ENCODE measurements around the gene DDX5.

The DDX5 gene

GRCh38 chr17:64506201-64506575, at the start of gene DDX5:
Gene DDX5 (minus strand): TSS chr17:64506289. CDS start chr17:64506119, 170 bp downstream.
- H3K4me3 ChIP-seq (replicated peaks; ENCODE audit: low read depth, low read length) = peak within 1 kb of the TSS; percentile 98
- peak; percentile 91 for DNase-seq (ENCODE audit: extremely low read depth, low read depth)
- no peak for TF ChIP-seq CTCF (IDR thresholded peaks at IDR 0.05; ENCODE audit: low read depth, low read length, missing control alignments)

- no peak overlapping the region for H3K4me3 ChIP-seq (replicated peaks; ENCODE audit: low read depth, low read length)
- no peak for DNase-seq (ENCODE audit: extremely low read depth, low read depth)
- TF ChIP-seq CTCF (IDR thresholded peaks at IDR 0.05; ENCODE audit: low read depth, low read length, missing control alignments) = no peak
Observed at GRCh38 chr17:64555281-64555680, 49.2 kb upstream of the DDX5 start.

- DNase-seq (ENCODE audit: extremely low read depth, low read depth) = no peak
- H3K4me3 ChIP-seq (replicated peaks; ENCODE audit: low read depth, low read length) = no peak overlapping the region
- TF ChIP-seq CTCF (IDR thresholded peaks at IDR 0.05; ENCODE audit: low read depth, low read length, missing control alignments) = no peak
Observed at GRCh38 chr17:64554028-64554637, 48.0 kb upstream of the DDX5 start.

DNA sequence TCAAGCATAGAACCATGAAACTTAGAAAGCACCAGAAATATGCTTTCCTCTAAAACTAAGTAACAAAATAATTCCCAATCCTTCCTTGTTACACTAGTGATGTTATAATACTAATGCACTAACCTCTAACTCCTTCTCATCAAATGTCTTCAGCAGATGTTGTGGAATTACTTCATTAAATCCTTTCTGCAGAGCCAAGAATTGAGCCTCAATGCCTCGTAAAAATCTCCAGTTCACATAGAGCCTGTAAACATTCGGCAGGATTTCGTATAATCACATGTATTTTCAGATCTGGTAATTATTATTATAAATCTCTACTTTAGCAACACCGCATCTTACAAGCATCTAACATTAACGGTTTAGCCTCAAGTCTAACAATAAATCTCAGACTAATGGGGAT, 45.4 kb upstream of the DDX5 start:
- DNase-seq (ENCODE audit: extremely low read depth, low read depth) = no peak
- H3K4me3 ChIP-seq (replicated peaks; ENCODE audit: low read depth, low read length) = no peak overlapping the region
- TF ChIP-seq CTCF (IDR thresholded peaks at IDR 0.05; ENCODE audit: low read depth, low read length, missing control alignments) = no peak

GRCh38 chr17:64547319-64547718, 41.2 kb upstream of the DDX5 start:
- no peak for DNase-seq (ENCODE audit: extremely low read depth, low read depth)
- no peak for TF ChIP-seq CTCF (IDR thresholded peaks at IDR 0.05; ENCODE audit: low read depth, low read length, missing control alignments)
- no peak overlapping the region for H3K4me3 ChIP-seq (replicated peaks; ENCODE audit: low read depth, low read length)

DNA sequence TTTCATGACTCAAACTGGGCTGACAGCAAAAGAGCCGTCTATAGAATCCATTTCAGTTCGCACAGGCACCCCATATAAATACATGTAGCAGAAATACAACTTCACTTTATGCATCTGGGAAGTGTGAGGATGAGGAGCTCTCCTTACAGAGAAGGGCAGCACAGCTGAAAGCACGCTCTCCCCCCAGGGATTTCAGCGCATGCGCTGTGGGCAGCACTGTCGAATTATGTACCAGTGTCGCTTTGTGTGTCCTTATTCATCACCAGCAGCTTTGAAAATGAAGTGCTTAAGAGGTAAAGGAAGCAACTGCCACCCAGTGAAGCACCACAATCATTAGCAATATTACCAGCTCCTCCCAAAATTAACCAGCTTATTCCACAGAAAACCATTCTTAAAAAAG, 40.6 kb upstream of the DDX5 start:
- no peak for TF ChIP-seq CTCF (IDR thresholded peaks at IDR 0.05; ENCODE audit: low read depth, low read length, missing control alignments)
- DNase-seq (ENCODE audit: extremely low read depth, low read depth) = no peak
- no peak overlapping the region for H3K4me3 ChIP-seq (replicated peaks; ENCODE audit: low read depth, low read length)

- no peak for DNase-seq (ENCODE audit: extremely low read depth, low read depth)
- TF ChIP-seq CTCF (IDR thresholded peaks at IDR 0.05; ENCODE audit: low read depth, low read length, missing control alignments) = no peak
- H3K4me3 ChIP-seq (replicated peaks; ENCODE audit: low read depth, low read length) = no peak overlapping the region
Observed at GRCh38 chr17:64544742-64545141, 38.7 kb upstream of the DDX5 start.
